ENCODE data around the gene NRXN3.

Gene NRXN3

GRCh38 chr14:79091381-79091963 lies 921.3 kb downstream of the NRXN3 start:
- H3K36me3 ChIP-seq (ENCODE audit: control insufficient read depth in 2 of 2, insufficient read depth in 1 of 2, low read length in 2 of 2): no peaks in the 10 kb centered on the region
- no peak overlapping the region for H3K27ac ChIP-seq (ENCODE audit: extremely low read depth, low read depth, low read length)
- ChIA-PET CTCF (interaction anchor here (0.6 kb wide), 1 partner anchor 58 kb away, joined by 3 read pairs; no protein-coding TSS in a partner anchor), POLR2A (no interaction called here)
- no peak overlapping the region for H3K4me3 ChIP-seq (ENCODE audit: low read depth, low read length)
- no peaks in the 10 kb centered on the region; the same call in 1 of the 2 replicates for H3K4me1 ChIP-seq (ENCODE audit: control insufficient read depth, insufficient read depth, low read length)
- TF ChIP-seq ZIC2 (tag by site-specific recombination; IDR thresholded peaks at IDR 0.05) (peak; percentile 49; the same call in 1 of the 2 replicates), ZBTB20 (tag by site-specific recombination; IDR thresholded peaks at IDR 0.05) (no peak), ZFHX2 (tag by site-specific recombination; conservative IDR thresholded peaks at IDR 0.05) (no peak), KLF16 (tag by site-specific recombination; IDR thresholded peaks at IDR 0.05) (no peak)
- H3K9me3 ChIP-seq (ENCODE audit: control insufficient read depth, insufficient read depth, low read depth, low read length): no peaks in the 10 kb centered on the region

GRCh38 chr14:79093531-79093930 lies 923.4 kb downstream of the NRXN3 start:
- Histone ChIP-seq H3K27ac (ENCODE audit: extremely low read depth, low read depth, low read length) (no peak overlapping the region), H3K4me3 (ENCODE audit: low read depth, low read length) (no peak overlapping the region), H3K9me3 (ENCODE audit: control insufficient read depth, insufficient read depth, low read depth, low read length) (no peaks in the 10 kb centered on the region), H3K4me1 (ENCODE audit: control insufficient read depth, insufficient read depth, low read length) (no peaks in the 10 kb centered on the region; the same call in 1 of the 2 replicates), H3K36me3 (ENCODE audit: control insufficient read depth in 2 of 2, insufficient read depth in 1 of 2, low read length in 2 of 2) (no peaks in the 10 kb centered on the region)
- POLR2A ChIA-PET: no interaction called here
- TF ChIP-seq HOXC10 (CRISPR knock-in tag; IDR thresholded peaks at IDR 0.05) (no peak), ZNF341 (tag by site-specific recombination; IDR thresholded peaks at IDR 0.05; ENCODE audit: low read depth) (no peak), ZNF639 (tag by site-specific recombination; IDR thresholded peaks at IDR 0.05) (no peak), ZNF133 (tag by site-specific recombination; IDR thresholded peaks at IDR 0.05) (no peak), PRDM6 (tag by site-specific recombination; IDR thresholded peaks at IDR 0.05) (no peak), ZNF18 (tag by site-specific recombination; IDR thresholded peaks at IDR 0.05) (no peak), REPIN1 (tag by site-specific recombination; IDR thresholded peaks at IDR 0.05; ENCODE audit: low read depth) (no peak), ZNF645 (tag by site-specific recombination; IDR thresholded peaks at IDR 0.05) (no peak), ZNF157 (tag by site-specific recombination; IDR thresholded peaks at IDR 0.05) (no peak), ZNF785 (tag by site-specific recombination; IDR thresholded peaks at IDR 0.05) (no peak), PBX3 (CRISPR knock-in tag; IDR thresholded peaks at IDR 0.05) (no peak), BCL11A (tag by site-specific recombination; IDR thresholded peaks at IDR 0.05; ENCODE audit: low read depth) (no peak), YY2 (tag by site-specific recombination; IDR thresholded peaks at IDR 0.05) (no peak), ZNF449 (tag by site-specific recombination; IDR thresholded peaks at IDR 0.05) (no peak), ZNF140 (tag by site-specific recombination; IDR thresholded peaks at IDR 0.05) (no peak), HOXA7 (CRISPR knock-in tag; IDR thresholded peaks at IDR 0.05; ENCODE audit: borderline replicate concordance) (no peak), ZNF416 (tag by site-specific recombination; IDR thresholded peaks at IDR 0.05) (no peak), ZNF23 (tag by site-specific recombination; IDR thresholded peaks at IDR 0.05; ENCODE audit: borderline replicate concordance) (no peak), GLIS1 (tag by site-specific recombination; IDR thresholded peaks at IDR 0.05) (no peak), ZNF398 (tag by site-specific recombination; IDR thresholded peaks at IDR 0.05) (no peak)
- CTCF ChIA-PET: interaction anchor here (0.6 kb wide), 1 partner anchor 14 kb away, joined by 3 read pairs; no protein-coding TSS in a partner anchor
